Hepatocyte (in vitro differentiated cells): ENCODE measurements around the gene RHEBL1. TPM values are rescaled to one million over a fixed set of nuclear protein-coding genes. Genes with fewer than 3 reads are reported as not detected.

ENCODE experiments used
- DNase-seq: peaks from one replicate; pipeline ENCODE4 v3.0.0-alpha.2; 2016; ENCODE audit warnings: low spot score
- H2AFZ ChIP-seq: fragments of 200-600 bp; sonication (generic); 2 replicates; pipeline ENCODE4 v1.6.0; 2016; ENCODE audit warnings: antibody characterized with exemption, mild to moderate bottlenecking
- H3K27ac ChIP-seq: fragments of 200-600 bp; sonication (generic); 2 replicates; pipeline ENCODE4 v1.5.1; 2016; ENCODE audit warnings: mild to moderate bottlenecking
- H3K27me3 ChIP-seq: fragments of 200-600 bp; sonication (generic); 2 replicates; pipeline ENCODE4 v1.6.1; 2016
- H3K36me3 ChIP-seq: fragments of 200-600 bp; sonication (generic); replicated peaks from 2 replicates; pipeline ENCODE4 v1.5.1; 2016; ENCODE audit warnings: low read depth; ENCODE audit not compliant: insufficient read depth
- H3K4me1 ChIP-seq: fragments of 200-600 bp; sonication (generic); 2 replicates; pipeline ENCODE4 v1.5.1; 2016; ENCODE audit warnings: mild to moderate bottlenecking, moderate library complexity; ENCODE audit not compliant: insufficient read depth
- H3K4me2 ChIP-seq: fragments of 200-600 bp; sonication (generic); 2 replicates; pipeline ENCODE4 v1.6.0; 2016
- H3K4me3 ChIP-seq: fragments of 200-600 bp; sonication (generic); 2 replicates; pipeline ENCODE4 v1.5.1; 2016; ENCODE audit warnings: mild to moderate bottlenecking
- H3K79me2 ChIP-seq: fragments of 200-600 bp; sonication (generic); 2 replicates; pipeline ENCODE4 v1.6.0; 2017; ENCODE audit warnings: mild to moderate bottlenecking
- H3K9me2 ChIP-seq: fragments of 200-600 bp; sonication (generic); replicated peaks from 2 replicates; pipeline ENCODE4 v1.6.0; 2017; ENCODE audit warnings: mild to moderate bottlenecking; ENCODE audit not compliant: insufficient read depth
- H3K9me3 ChIP-seq: fragments of 200-600 bp; sonication (generic); 2 replicates; pipeline ENCODE4 v1.5.1; 2016; ENCODE audit warnings: low read depth, mild to moderate bottlenecking
- H4K20me1 ChIP-seq: fragments of 200-600 bp; sonication (generic); 2 replicates; pipeline ENCODE4 v1.6.0; 2016; ENCODE audit warnings: mild to moderate bottlenecking; ENCODE audit not compliant: insufficient read depth, poor library complexity, severe bottlenecking
- EZH2 ChIP-seq: fragments of 200-600 bp; sonication (generic); IDR thresholded peaks from 2 replicates; pipeline ENCODE4 v1.6.1; 2016; ENCODE audit warnings: antibody characterized with exemption, mild to moderate bottlenecking, borderline replicate concordance
- EZH2phosphoT487 ChIP-seq: fragments of 200-600 bp; sonication (generic); IDR thresholded peaks from one replicate; pipeline ENCODE4 v1.6.1; 2018; ENCODE audit warnings: antibody characterized with exemption, mild to moderate bottlenecking, low read depth, moderate library complexity; ENCODE audit not compliant: unreplicated experiment, severe bottlenecking
- WGBS: methylation state at CpG from one replicate; pipeline ENCODE4 v1.1.6; 2016; ENCODE audit warnings: low lambda C conversion rate; ENCODE audit errors: missing lambda C conversion rate; 5-methylcytosine and 5-hydroxymethylcytosine counted together
- polyA plus RNA-seq: library from polyadenylated mRNA; unstranded; fragments of >200 nt; fragmentation: Nextera tagmentation; extraction: Ambion mirVana; gene quantifications from 2 replicates; pipeline ENCODE4 v1.2.1, GENCODE V29; 2016
- total RNA-seq: library from RNA; depleted of rRNA; stranded (reverse); fragments of >200 nt; gene quantifications from 2 replicates; pipeline ENCODE4 v1.2.3, GENCODE V29; 2014
- TF ChIP-seq, protein P1 (sequence below): fragments of 200-600 bp; sonication (generic); IDR thresholded peaks from 2 replicates; pipeline ENCODE4 v1.5.1; 2016; ENCODE audit warnings: antibody characterized with exemption, mild to moderate bottlenecking; ENCODE audit not compliant: poor library complexity

RHEBL1 gene
- total and polyA plus RNA-seq, 2 experiments from 2014 or later: 0.30 TPM; not detected in 1

DNA sequence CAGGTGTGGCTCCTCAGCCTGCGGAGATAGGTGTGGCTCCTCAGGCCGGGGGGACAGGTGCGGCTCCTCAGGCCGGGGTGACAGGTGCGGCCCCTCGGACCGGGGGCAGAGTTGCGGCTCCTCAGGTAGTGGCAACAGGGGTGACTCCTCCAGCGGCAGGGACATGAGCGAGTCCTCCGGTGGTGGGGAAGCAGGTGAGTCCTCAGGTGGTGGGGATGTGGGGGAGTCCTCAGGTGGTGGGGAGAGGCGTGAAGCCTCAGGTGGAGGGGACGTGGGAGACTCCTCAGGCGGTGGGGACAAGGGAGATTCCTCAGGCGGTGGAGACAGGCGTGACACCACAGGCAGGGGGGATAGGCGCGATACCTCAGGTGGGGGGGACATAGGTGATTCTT lies 18.4 kb downstream of the RHEBL1 start:
- no peak overlapping the region for H3K4me2 ChIP-seq
- peaks cover 33% of the 10 kb centered on the region for H3K79me2 ChIP-seq
- H4K20me1 ChIP-seq: peaks cover 30% of the 10 kb centered on the region
- peaks cover 7% of the 10 kb centered on the region for H3K4me1 ChIP-seq
- TF ChIP-seq, protein P1, sequence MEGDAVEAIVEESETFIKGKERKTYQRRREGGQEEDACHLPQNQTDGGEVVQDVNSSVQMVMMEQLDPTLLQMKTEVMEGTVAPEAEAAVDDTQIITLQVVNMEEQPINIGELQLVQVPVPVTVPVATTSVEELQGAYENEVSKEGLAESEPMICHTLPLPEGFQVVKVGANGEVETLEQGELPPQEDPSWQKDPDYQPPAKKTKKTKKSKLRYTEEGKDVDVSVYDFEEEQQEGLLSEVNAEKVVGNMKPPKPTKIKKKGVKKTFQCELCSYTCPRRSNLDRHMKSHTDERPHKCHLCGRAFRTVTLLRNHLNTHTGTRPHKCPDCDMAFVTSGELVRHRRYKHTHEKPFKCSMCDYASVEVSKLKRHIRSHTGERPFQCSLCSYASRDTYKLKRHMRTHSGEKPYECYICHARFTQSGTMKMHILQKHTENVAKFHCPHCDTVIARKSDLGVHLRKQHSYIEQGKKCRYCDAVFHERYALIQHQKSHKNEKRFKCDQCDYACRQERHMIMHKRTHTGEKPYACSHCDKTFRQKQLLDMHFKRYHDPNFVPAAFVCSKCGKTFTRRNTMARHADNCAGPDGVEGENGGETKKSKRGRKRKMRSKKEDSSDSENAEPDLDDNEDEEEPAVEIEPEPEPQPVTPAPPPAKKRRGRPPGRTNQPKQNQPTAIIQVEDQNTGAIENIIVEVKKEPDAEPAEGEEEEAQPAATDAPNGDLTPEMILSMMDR: no peak
- TF ChIP-seq EZH2phosphoT487: no peak
- TF ChIP-seq EZH2: no peak
- H3K9me3 ChIP-seq: no peaks in the 10 kb centered on the region
- WGBS: 98% methylated on average over 9 of the region's 18 CpGs
- no peak for DNase-seq
- H3K27me3 ChIP-seq: no peaks in the 10 kb centered on the region
- no peak overlapping the region for H3K4me3 ChIP-seq
- H3K9me2 ChIP-seq: no peaks in the 10 kb centered on the region
- no peaks in the 10 kb centered on the region for H3K36me3 ChIP-seq
- H3K27ac ChIP-seq: no peak overlapping the region
- no peak overlapping the region for H2AFZ ChIP-seq

DNA sequence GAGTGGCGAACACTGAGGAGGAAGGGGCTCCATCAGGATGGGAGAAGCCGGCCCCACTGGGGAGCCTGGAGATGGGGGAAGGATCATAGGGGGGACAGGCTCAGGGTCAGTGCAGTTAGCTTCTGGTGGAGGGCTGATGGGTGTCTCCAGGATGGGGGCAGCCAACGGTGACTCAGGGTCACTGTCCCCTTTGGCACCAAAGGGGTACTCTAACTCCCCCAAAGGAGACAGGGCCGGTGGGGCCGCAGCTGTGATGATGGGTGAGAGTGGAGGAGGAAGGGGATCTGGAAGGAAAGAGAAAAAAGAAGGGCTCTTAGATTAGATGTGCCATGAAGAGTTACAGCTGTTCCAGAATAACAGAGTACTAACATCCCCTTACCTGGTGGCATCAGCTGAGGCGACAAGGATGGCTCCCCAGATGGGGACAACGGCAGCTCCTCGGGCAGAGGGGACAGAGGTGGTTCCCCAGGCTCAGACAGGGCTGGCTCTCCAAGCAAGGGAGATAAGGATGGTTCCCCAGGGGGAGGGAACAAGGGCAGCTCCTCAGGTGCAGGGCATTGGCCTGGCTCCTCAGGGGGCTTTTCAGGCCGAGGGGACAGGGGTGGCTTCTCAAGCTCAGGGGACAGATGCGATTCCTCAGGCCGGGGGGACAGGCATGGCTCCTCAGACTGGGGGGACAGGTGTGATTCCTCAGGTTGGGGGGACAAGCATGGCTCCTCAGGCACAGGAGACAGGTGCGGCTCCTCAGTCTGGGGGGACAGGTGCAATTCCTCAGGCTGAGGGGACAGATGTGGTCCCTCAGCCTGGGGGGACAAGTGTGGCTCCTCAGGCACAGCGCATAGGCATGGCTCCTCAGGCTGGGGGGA lies 19.0 kb downstream of the RHEBL1 start:
- no peak for TF ChIP-seq EZH2phosphoT487
- TF ChIP-seq, protein P1: no peak
- no peak for TF ChIP-seq EZH2
- H3K9me3 ChIP-seq: no peaks in the 10 kb centered on the region
- over 99% methylated on average over 11 of the region's 13 CpGs for WGBS
- peaks cover 24% of the 10 kb centered on the region for H4K20me1 ChIP-seq
- H3K4me3 ChIP-seq: no peak overlapping the region
- peaks cover 27% of the 10 kb centered on the region for H3K79me2 ChIP-seq
- DNase-seq: no peak
- H3K27ac ChIP-seq: no peak overlapping the region
- peaks cover 3% of the 10 kb centered on the region for H3K4me1 ChIP-seq
- no peak overlapping the region for H2AFZ ChIP-seq
- no peaks in the 10 kb centered on the region for H3K9me2 ChIP-seq
- no peaks in the 10 kb centered on the region for H3K36me3 ChIP-seq
- H3K27me3 ChIP-seq: no peaks in the 10 kb centered on the region
- no peak overlapping the region for H3K4me2 ChIP-seq

GRCh38 chr12:49049566-49050224 lies 20.1 kb downstream of the RHEBL1 start:
- no peaks in the 10 kb centered on the region for H3K36me3 ChIP-seq
- WGBS: 85% methylated on average over 20 of the region's 20 CpGs
- H2AFZ ChIP-seq: no peak overlapping the region
- no peaks in the 10 kb centered on the region for H3K27me3 ChIP-seq
- TF ChIP-seq EZH2 (no peak), EZH2phosphoT487 (no peak)
- TF ChIP-seq, protein P1: no peak
- no peak overlapping the region for H3K27ac ChIP-seq
- H3K9me2 ChIP-seq: no peaks in the 10 kb centered on the region
- H3K4me3 ChIP-seq: no peak overlapping the region
- no peak for DNase-seq
- no peaks in the 10 kb centered on the region for H3K9me3 ChIP-seq
- H4K20me1 ChIP-seq: peaks cover 13% of the 10 kb centered on the region
- no peak overlapping the region for H3K4me2 ChIP-seq
- H3K79me2 ChIP-seq: peaks cover 17% of the 10 kb centered on the region
- no peaks in the 10 kb centered on the region for H3K4me1 ChIP-seq
